HepG2 (cell line): ENCODE data around the gene NEMF. TPM values are rescaled to one million over a fixed set of nuclear protein-coding genes. Genes with fewer than 3 reads are reported as not detected.
A peak's percentile ranks its signal among the peaks of the same experiment; 100 is the strongest.

Experiments used
- GTF3A ChIP-seq: sonication (generic); formaldehyde crosslinking; conservative IDR thresholded peaks from 2 replicates; pipeline ENCODE4 v1.4.0; 2020; ENCODE audit warnings: mild to moderate bottlenecking, missing genetic modification reagents
- KMT2A ChIP-seq: sonication (generic); formaldehyde crosslinking; IDR thresholded peaks from 2 replicates; pipeline ENCODE4 v1.4.0; 2020; ENCODE audit warnings: missing genetic modification reagents
- RBFOX2 ChIP-seq: fragments of 200-400 bp; formaldehyde crosslinking; IDR thresholded peaks from 2 replicates; pipeline ENCODE4 v1.6.1; 2017; ENCODE audit warnings: low read depth, mild to moderate bottlenecking, low read length
- RELA ChIP-seq: sonication (generic); formaldehyde crosslinking; IDR thresholded peaks from 2 replicates; pipeline ENCODE4 v1.4.0; 2020; ENCODE audit warnings: missing genetic modification reagents
- SMAD9 ChIP-seq: sonication (generic); formaldehyde crosslinking; IDR thresholded peaks from 2 replicates; pipeline ENCODE4 v1.5.1; 2020; ENCODE audit warnings: mild to moderate bottlenecking, missing genetic modification reagents
- TAF15 ChIP-seq: fragments of 200-400 bp; formaldehyde crosslinking; IDR thresholded peaks from one replicate; pipeline ENCODE4 v1.6.1; 2018; ENCODE audit warnings: mild to moderate bottlenecking, low read depth, low read length; ENCODE audit not compliant: poor library complexity, severe bottlenecking
- UBTF ChIP-seq: sonication (generic); formaldehyde crosslinking; IDR thresholded peaks from 2 replicates; pipeline ENCODE4 v1.4.0; 2020; ENCODE audit warnings: mild to moderate bottlenecking, missing genetic modification reagents
- ZBTB37 ChIP-seq: sonication (generic); formaldehyde crosslinking; IDR thresholded peaks from 2 replicates; pipeline ENCODE4 v1.4.0; 2020; ENCODE audit warnings: mild to moderate bottlenecking, missing genetic modification reagents
- ZBTB38 ChIP-seq: sonication (generic); formaldehyde crosslinking; IDR thresholded peaks from 2 replicates; pipeline ENCODE4 v1.5.1; 2020; ENCODE audit warnings: mild to moderate bottlenecking, missing genetic modification reagents
- ZBTB7A ChIP-seq: sonication (generic); formaldehyde crosslinking; IDR thresholded peaks from 2 replicates; pipeline ENCODE4 v1.8.0; 2022; ENCODE audit warnings: mild to moderate bottlenecking, missing genetic modification reagents
- ZNF225 ChIP-seq: sonication (generic); formaldehyde crosslinking; IDR thresholded peaks from 2 replicates; pipeline ENCODE4 v1.4.0; 2020; ENCODE audit warnings: mild to moderate bottlenecking, missing genetic modification reagents
- ZNF33B ChIP-seq: sonication (generic); formaldehyde crosslinking; IDR thresholded peaks from 2 replicates; pipeline ENCODE4 v1.5.1; 2020; ENCODE audit warnings: mild to moderate bottlenecking, missing genetic modification reagents
- ZNF441 ChIP-seq: sonication (generic); formaldehyde crosslinking; IDR thresholded peaks from 2 replicates; pipeline ENCODE4 v1.7.0; 2021; ENCODE audit warnings: missing genetic modification reagents, borderline replicate concordance
- ZNF496 ChIP-seq: sonication (generic); formaldehyde crosslinking; IDR thresholded peaks from 2 replicates; pipeline ENCODE4 v1.8.1; 2023; ENCODE audit warnings: mild to moderate bottlenecking, moderate library complexity, missing genetic modification reagents; ENCODE audit not compliant: insufficient replicate concordance
- ZNF639 ChIP-seq: conservative IDR thresholded peaks from 2 replicates; pipeline ENCODE4 v1.6.1; 2018; ENCODE audit warnings: missing genetic modification reagents
- ZNF670 ChIP-seq: sonication (generic); formaldehyde crosslinking; IDR thresholded peaks from 2 replicates; pipeline ENCODE4 v1.8.0; 2022; ENCODE audit warnings: mild to moderate bottlenecking, missing genetic modification reagents, borderline replicate concordance
- ZNF687 ChIP-seq: sonication (generic); formaldehyde crosslinking; IDR thresholded peaks from 2 replicates; pipeline ENCODE4 v1.5.1; 2020; ENCODE audit warnings: mild to moderate bottlenecking, missing genetic modification reagents, moderate library complexity
- ZNF75D ChIP-seq: sonication (generic); formaldehyde crosslinking; IDR thresholded peaks from 2 replicates; pipeline ENCODE4 v1.8.1; 2023; ENCODE audit warnings: missing genetic modification reagents, mild to moderate bottlenecking, borderline replicate concordance
- ZNF790 ChIP-seq: sonication (generic); formaldehyde crosslinking; IDR thresholded peaks from 2 replicates; pipeline ENCODE4 v1.8.0; 2022; ENCODE audit warnings: missing genetic modification reagents, mild to moderate bottlenecking, borderline replicate concordance
- polyA plus RNA-seq, 8 experiments: library from polyadenylated mRNA; depleted of rRNA in 3 of 8; stranded (reverse) in 7 of 8; unstranded in 1 of 8; fragments of >200 nt; fragmentation: Illumina TruSeq in 4 of 8; extraction: Trizol in 4 of 8; gene quantifications; 2 replicates each; pipeline versions ENCODE4 v1.2.1 to v1.2.3, GENCODE V29; 2011 to 2016; ENCODE audit warnings: low read depth in 4 of 8, missing spikeins in 1 of 8, mixed read lengths in 1 of 8; ENCODE audit not compliant: insufficient read depth in 1 of 8
- total RNA-seq, 5 experiments: library from RNA; depleted of rRNA; stranded (reverse); fragments of >200 nt; fragmentation: Illumina TruSeq; extraction: Trizol; gene quantifications; 2 replicates each; pipeline ENCODE4 v1.2.3, GENCODE V29; 2016; ENCODE audit warnings: low read depth in 1 of 5

NEMF gene
- total and polyA plus RNA-seq, 2 of the 13 experiments (the other 11 are each of a cell fraction or from before 2014, with no cell fraction given): 21.3 to 57.9 TPM

GRCh38 chr14:49893309-49894213, 41.0 kb upstream of the NEMF start (continued):
- TF ChIP-seq ZNF790: peak; percentile 58; the same call in 1 of the 2 replicates
- peak; percentile 14 for TF ChIP-seq TAF15
- no peak for TF ChIP-seq ZBTB7A
- 0 out of 2 replicates have a peak, but pooled peaks have one; percentile 1 for TF ChIP-seq ZNF639 (CRISPR knock-in tag)
- TF ChIP-seq ZBTB37 (CRISPR knock-in tag): no peak
- no peak for TF ChIP-seq RELA (CRISPR knock-in tag)
- TF ChIP-seq UBTF: peak; percentile 73; the same call in 1 of the 2 replicates
- peak; percentile 91 for TF ChIP-seq RBFOX2
- TF ChIP-seq ZNF670 (CRISPR knock-in tag): 0 out of 2 replicates have a peak, but pooled peaks have one; percentile 52
- TF ChIP-seq SMAD9 (CRISPR knock-in tag): no peak
- no peak for TF ChIP-seq ZNF75D (CRISPR knock-in tag)
- peak; percentile 76; the same call in 1 of the 2 replicates for TF ChIP-seq ZNF441
- peak; percentile 12; the same call in 1 of the 2 replicates for TF ChIP-seq ZBTB38 (CRISPR knock-in tag)
- 0 out of 2 replicates have a peak, but pooled peaks have one; percentile 53 for TF ChIP-seq GTF3A (CRISPR knock-in tag)
- peak; percentile 8; the same call in 1 of the 2 replicates for TF ChIP-seq ZNF687 (CRISPR knock-in tag)
- no peak for TF ChIP-seq ZNF33B (CRISPR knock-in tag)
- peak; percentile 20; the same call in 1 of the 2 replicates for TF ChIP-seq ZNF225
- peak; percentile 61 for TF ChIP-seq KMT2A (CRISPR knock-in tag)
- no peak for TF ChIP-seq ZNF496
